Measurements from ENCODE around the gene FGFBP1. TPM values are rescaled to one million over a fixed set of nuclear protein-coding genes. Genes with fewer than 3 reads are reported as not detected.

FGFBP1 gene
- total and polyA plus RNA-seq, 2 donors (not counting 1 experiment from before 2014, with no cell fraction given) = not detected

- Mint-ChIP-seq H3K4me3 (no peak overlapping the region), H3K27ac (no peak overlapping the region), H3K4me1 (peaks cover 21% of the 10 kb centered on the region), H3K9me3 (ENCODE audit: insufficient read depth) (no peaks in the 10 kb centered on the region), H3K27me3 (no peaks in the 10 kb centered on the region)
- H3K9ac ChIP-seq (ENCODE audit: low read length) = no peak overlapping the region
- H3K27me3 ChIP-seq (replicated peaks in 1 of 4; ENCODE audit: control extremely low read depth in 1 of 4, control insufficient read depth in 3 of 4, insufficient read depth in 4 of 4, low read length in 3 of 4) = no peaks in the 10 kb centered on the region
- H3K36me3 ChIP-seq (replicated peaks in 1 of 2; ENCODE audit: control extremely low read depth in 1 of 2, control insufficient read depth in 1 of 2, extremely low read depth in 1 of 2, insufficient read depth in 2 of 2, low read length in 1 of 2) = no peaks in the 10 kb centered on the region
- no peaks in the 10 kb centered on the region for H4K20me1 ChIP-seq (ENCODE audit: control insufficient read depth, insufficient read depth, low read length, poor library complexity, severe bottlenecking)
- H3K4me1 ChIP-seq (ENCODE audit: control insufficient read depth in 2 of 2, insufficient read depth in 2 of 2, low read length in 2 of 2) = peaks cover 14 to 15% of the 10 kb centered on the region in 2 donors
- ChIA-PET CTCF (interaction anchor here (0.9 to 1.6 kb wide), 2 partner anchors 8 to 10 kb away, joined by 3 to 11 read pairs; no protein-coding TSS in a partner anchor), POLR2A (no interaction called here)
- H2AFZ ChIP-seq (ENCODE audit: insufficient read depth, low read depth, low read length, poor library complexity, severe bottlenecking) = no peak overlapping the region
- WGBS (ENCODE audit: insufficient coverage) = 64% methylated on average over 3 of the region's 4 CpGs
- TF ChIP-seq EZH2 (IDR thresholded peaks at IDR 0.05; ENCODE audit: borderline replicate concordance, insufficient read depth, low read depth, low read length, poor library complexity, severe bottlenecking) = no peak
- no peak for TF ChIP-seq CTCF (IDR thresholded peaks at IDR 0.05)
- H3K9me3 ChIP-seq (ENCODE audit: control extremely low read depth in 1 of 3, control insufficient read depth in 2 of 3, insufficient read depth in 1 of 3, low read length in 2 of 3) = no peaks in the 10 kb centered on the region
- H3K79me2 ChIP-seq (ENCODE audit: control insufficient read depth, insufficient read depth, low read length) = no peaks in the 10 kb centered on the region
- DNase-seq (no peak), ATAC-seq (ENCODE audit: low read depth) (peak; percentile 49)
- intact Hi-C loops (cut with micrococcal nuclease) = no loop called here
- no peak overlapping the region for H3K4me2 ChIP-seq (replicated peaks; ENCODE audit: low read depth, low read length, poor library complexity, severe bottlenecking)
- H3K4me3 ChIP-seq (ENCODE audit: control extremely low read depth in 1 of 5, extremely low read depth in 1 of 5, insufficient read depth in 1 of 5, low read depth in 2 of 5, low read length in 4 of 5) = no peak overlapping the region
- H3K27ac ChIP-seq (ENCODE audit: low read length in 2 of 2) = no peak overlapping the region
Observed at GRCh38 chr4:15890246-15890829, 48.2 kb downstream of the FGFBP1 start.

GRCh38 chr4:15888515-15888914 lies 50.0 kb downstream of the FGFBP1 start:
- intact Hi-C loops (cut with micrococcal nuclease) = no loop called here
- Histone ChIP-seq H3K4me3 (ENCODE audit: control extremely low read depth in 1 of 5, extremely low read depth in 1 of 5, insufficient read depth in 1 of 5, low read depth in 2 of 5, low read length in 4 of 5) (no peak overlapping the region), H3K27ac (ENCODE audit: low read length in 2 of 2) (no peak overlapping the region), H2AFZ (ENCODE audit: insufficient read depth, low read depth, low read length, poor library complexity, severe bottlenecking) (no peak overlapping the region), H3K4me2 (replicated peaks; ENCODE audit: low read depth, low read length, poor library complexity, severe bottlenecking) (no peak overlapping the region), H3K27me3 (replicated peaks in 1 of 4; ENCODE audit: control extremely low read depth in 1 of 4, control insufficient read depth in 3 of 4, insufficient read depth in 4 of 4, low read length in 3 of 4) (no peaks in the 10 kb centered on the region), H3K9me3 (ENCODE audit: control extremely low read depth in 1 of 3, control insufficient read depth in 2 of 3, insufficient read depth in 1 of 3, low read length in 2 of 3) (no peaks in the 10 kb centered on the region), H3K9ac (ENCODE audit: low read length) (no peak overlapping the region), H3K79me2 (ENCODE audit: control insufficient read depth, insufficient read depth, low read length) (no peaks in the 10 kb centered on the region), H3K36me3 (replicated peaks in 1 of 2; ENCODE audit: control extremely low read depth in 1 of 2, control insufficient read depth in 1 of 2, extremely low read depth in 1 of 2, insufficient read depth in 2 of 2, low read length in 1 of 2) (no peaks in the 10 kb centered on the region), H4K20me1 (ENCODE audit: control insufficient read depth, insufficient read depth, low read length, poor library complexity, severe bottlenecking) (no peaks in the 10 kb centered on the region), H3K4me1 (ENCODE audit: control insufficient read depth in 2 of 2, insufficient read depth in 2 of 2, low read length in 2 of 2) (peaks cover 14 to 15% of the 10 kb centered on the region in 2 donors)
- DNase-seq = no peak
- Mint-ChIP-seq H3K4me1 (peaks cover 21% of the 10 kb centered on the region), H3K27ac (no peak overlapping the region), H3K9me3 (ENCODE audit: insufficient read depth) (no peaks in the 10 kb centered on the region), H3K4me3 (no peak overlapping the region), H3K27me3 (no peaks in the 10 kb centered on the region)
- 45% methylated on average over 4 of the region's 9 CpGs for WGBS (ENCODE audit: insufficient coverage)
- ChIA-PET CTCF (no interaction called here), POLR2A (no interaction called here)
- TF ChIP-seq CTCF (IDR thresholded peaks at IDR 0.05) (no peak), EZH2 (IDR thresholded peaks at IDR 0.05; ENCODE audit: borderline replicate concordance, insufficient read depth, low read depth, low read length, poor library complexity, severe bottlenecking) (no peak)
- ATAC-seq (ENCODE audit: low read depth) = no peak
